Activated T-helper 17 cell treated with anti-CD3 and anti-CD28 coated beads, Interleukin-2, amount 50 U/mL, for 72 hours (primary cell): ENCODE data around the gene LRRC72. TPM values are rescaled to one million over a fixed set of nuclear protein-coding genes. Genes with fewer than 3 reads are reported as not detected.
A peak's percentile ranks its signal among the peaks of the same experiment; 100 is the strongest.
"Not testable (repeated sequence)": the region's sequence is repeated elsewhere in the genome, so short reads cannot be mapped to it uniquely, and the experiment has no call there.

Experiments used
- ATAC-seq: fragments of 150-1000 bp; cut with Tn5 transposase; replicated peaks from 2 replicates; pipeline ENCODE4 v1.10.0; 2021; ENCODE audit warnings: mild to moderate bottlenecking, moderate library complexity
- H3K27ac Mint-ChIP-seq: one replicate; pipeline ENCODE4 v1.8.0; 2022; ENCODE audit warnings: mixed read lengths
- H3K27me3 Mint-ChIP-seq: one replicate; pipeline ENCODE4 v1.8.0; 2022; ENCODE audit warnings: mixed read lengths
- H3K36me3 Mint-ChIP-seq: one replicate; pipeline ENCODE4 v1.8.0; 2022; ENCODE audit warnings: low read depth, mild to moderate bottlenecking, mixed read lengths
- H3K4me1 Mint-ChIP-seq: one replicate; pipeline ENCODE4 v1.8.0; 2022; ENCODE audit warnings: mixed read lengths
- H3K4me3 Mint-ChIP-seq: one replicate; pipeline ENCODE4 v1.8.0; 2022; ENCODE audit warnings: mild to moderate bottlenecking, mixed read lengths
- H3K9me3 Mint-ChIP-seq: one replicate; pipeline ENCODE4 v1.8.0; 2022; ENCODE audit warnings: mixed read lengths
- total RNA-seq, 2 donors: library from RNA; stranded (reverse); gene quantifications; one replicate each; pipeline ENCODE4 v1.2.3, GENCODE V29; 2022

LRRC72 gene
- total RNA-seq, result not detected

DNA sequence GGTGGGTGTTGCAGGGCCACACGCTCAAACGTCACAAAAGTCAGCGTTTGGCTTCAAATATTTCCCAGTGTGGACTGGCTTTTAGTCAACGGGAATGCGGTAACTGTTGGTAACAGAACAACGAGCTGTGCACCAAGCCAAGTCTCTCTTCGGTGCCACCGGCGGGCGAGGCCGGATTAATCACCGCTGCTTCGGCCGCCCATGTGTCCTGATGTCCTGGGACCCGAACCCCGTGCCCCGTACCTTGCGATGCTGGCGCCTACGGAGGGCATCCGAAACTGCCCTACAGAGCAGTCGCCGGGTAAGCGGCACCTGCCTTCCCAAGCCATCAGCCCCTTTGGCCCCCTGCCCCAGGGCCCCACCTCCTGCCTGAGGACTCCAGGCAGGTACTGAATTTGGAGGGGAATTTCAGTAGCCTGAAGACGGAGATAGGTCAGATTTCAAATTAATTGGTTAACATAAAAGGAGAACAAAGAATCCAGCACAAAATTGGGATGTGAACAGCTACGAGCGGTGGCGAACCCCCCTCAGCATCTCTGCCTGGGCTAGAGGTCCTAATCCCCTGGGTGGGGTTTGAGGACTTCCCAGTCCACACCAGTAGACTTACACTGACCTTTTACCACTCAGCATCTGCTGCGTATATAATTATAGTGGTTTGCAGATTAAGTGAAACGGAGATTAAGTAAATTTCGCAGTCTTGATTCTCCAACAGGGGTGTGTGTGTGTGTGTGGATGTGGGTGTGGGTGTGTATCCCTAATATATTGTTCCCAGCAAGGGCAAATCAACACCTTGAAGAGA lies at the start of gene LRRC72:
Gene LRRC72, plus strand, starts transcription at position 84 of the 799 bp plus-strand sequence. Its CDS starts 128 bp downstream, at position 212.
- Mint-ChIP-seq H3K9me3 (no peaks in the 10 kb centered on the region), H3K4me1 (no peaks in the 10 kb centered on the region), H3K27me3 (no peaks in the 10 kb centered on the region), H3K27ac (no peak within 1 kb of the TSS), H3K36me3 (no peaks in the 10 kb centered on the region), H3K4me3 (no peak within 1 kb of the TSS)
- no peak for ATAC-seq

DNA sequence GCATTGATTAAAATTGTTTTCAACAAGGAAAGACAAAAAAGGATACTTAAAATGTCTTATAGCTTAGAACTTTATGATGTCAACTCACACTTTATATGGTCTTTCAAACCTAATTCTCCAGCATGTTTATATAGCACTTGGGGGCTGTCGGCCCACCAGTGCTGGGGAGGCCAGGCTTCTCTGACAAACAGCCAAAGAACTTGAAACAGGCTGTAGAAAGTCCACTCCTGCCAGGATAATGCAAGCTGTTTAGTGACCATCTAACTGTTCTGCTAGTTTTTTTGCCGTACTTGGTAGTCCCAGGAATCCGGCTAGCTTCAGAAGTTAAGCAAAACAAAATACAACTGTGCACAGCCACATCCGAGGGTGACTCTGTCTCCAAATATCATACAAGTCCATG lies 47.5 kb upstream of the LRRC72 start:
- no peak overlapping the region for H3K27ac Mint-ChIP-seq
- H3K4me1 Mint-ChIP-seq, result no peaks in the 10 kb centered on the region
- no peaks in the 10 kb centered on the region for H3K27me3 Mint-ChIP-seq
- ATAC-seq, result no peak
- no peaks in the 10 kb centered on the region for H3K9me3 Mint-ChIP-seq
- no peaks in the 10 kb centered on the region for H3K36me3 Mint-ChIP-seq
- H3K4me3 Mint-ChIP-seq, result no peak overlapping the region

DNA sequence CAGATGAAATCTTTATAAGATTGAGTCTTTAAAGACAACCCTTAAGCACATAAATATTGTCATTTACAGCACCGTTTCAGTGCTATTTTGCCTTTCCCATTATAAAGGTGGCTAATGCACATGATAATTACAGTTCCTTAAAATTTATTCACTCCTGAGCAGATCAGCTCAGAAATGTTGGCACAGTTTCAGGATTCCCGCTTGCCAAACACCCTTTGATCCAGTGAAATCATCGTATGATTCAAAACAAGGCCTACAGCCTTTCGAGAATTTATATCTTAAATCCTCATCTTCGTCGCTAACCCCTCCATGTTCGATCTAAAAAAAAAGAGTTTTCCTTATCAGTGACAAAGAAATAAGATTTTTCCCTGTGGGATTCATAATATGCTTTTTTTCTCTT lies 47.0 kb upstream of the LRRC72 start:
- Mint-ChIP-seq H3K4me1 (no peaks in the 10 kb centered on the region), H3K27ac (no peak overlapping the region), H3K9me3 (no peaks in the 10 kb centered on the region), H3K27me3 (no peaks in the 10 kb centered on the region), H3K4me3 (no peak overlapping the region), H3K36me3 (no peaks in the 10 kb centered on the region)
- no peak for ATAC-seq

DNA sequence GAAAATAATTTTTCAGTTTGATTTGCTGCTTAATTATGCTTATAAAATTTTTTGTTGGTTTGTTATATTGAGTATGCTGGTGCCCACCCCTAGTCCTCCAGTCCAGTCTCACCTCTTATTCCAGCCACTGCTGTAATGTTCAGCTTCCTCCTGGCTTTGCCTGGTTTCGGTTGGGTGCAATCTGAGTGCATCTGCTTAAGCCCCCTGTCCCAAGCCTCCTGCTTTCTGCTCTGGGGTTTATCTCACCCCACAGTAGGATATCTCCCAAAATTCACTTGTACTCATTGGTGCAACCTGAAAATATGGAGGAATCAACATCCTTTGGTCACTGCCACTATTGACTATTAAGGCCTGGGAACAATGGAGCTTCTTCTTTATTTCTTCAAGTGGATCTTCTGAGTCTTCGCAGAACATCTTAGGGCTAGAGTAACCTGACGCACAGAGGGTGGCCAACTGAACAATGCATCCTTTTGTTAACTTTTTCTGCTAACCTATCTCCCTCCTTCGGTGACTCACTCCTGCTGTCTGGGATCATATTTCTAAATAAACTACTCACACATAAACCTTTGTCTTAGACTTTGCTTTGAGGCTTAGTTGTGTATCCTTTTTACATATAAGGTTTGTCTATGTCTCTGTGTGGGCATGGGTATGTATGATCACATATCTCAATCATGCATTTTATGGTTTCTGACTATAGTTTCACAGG lies 42.0 kb upstream of the LRRC72 start:
- ATAC-seq, result no peak
- Mint-ChIP-seq H3K4me3 (no peak overlapping the region), H3K4me1 (peaks cover 4% of the 10 kb centered on the region), H3K27ac (no peak overlapping the region), H3K36me3 (no peaks in the 10 kb centered on the region), H3K27me3 (no peaks in the 10 kb centered on the region), H3K9me3 (no peaks in the 10 kb centered on the region)

DNA sequence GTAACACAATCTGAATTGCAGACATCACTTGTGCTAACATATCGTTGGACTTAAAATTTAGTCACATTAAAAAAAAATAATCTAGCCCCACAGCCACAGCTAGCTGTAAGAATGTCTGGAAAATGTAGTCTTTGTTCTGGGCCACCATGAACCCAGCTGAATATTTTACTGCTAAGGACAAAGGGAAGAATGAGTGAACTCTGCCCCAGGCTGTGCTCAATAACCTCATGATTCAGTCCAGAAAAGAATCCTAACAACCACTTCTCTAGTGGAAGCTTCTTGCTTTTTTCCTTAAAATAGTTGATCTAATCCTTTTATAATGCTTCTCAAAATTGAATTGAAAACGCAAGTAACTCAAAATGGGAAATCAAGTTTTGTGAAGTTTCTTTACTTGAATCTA lies 35.5 kb upstream of the LRRC72 start:
- Mint-ChIP-seq H3K4me1 (peaks cover 4% of the 10 kb centered on the region), H3K4me3 (no peak overlapping the region), H3K27me3 (peaks cover 1% of the 10 kb centered on the region), H3K36me3 (no peaks in the 10 kb centered on the region), H3K9me3 (no peaks in the 10 kb centered on the region), H3K27ac (no peak overlapping the region)
- ATAC-seq, result no peak

DNA sequence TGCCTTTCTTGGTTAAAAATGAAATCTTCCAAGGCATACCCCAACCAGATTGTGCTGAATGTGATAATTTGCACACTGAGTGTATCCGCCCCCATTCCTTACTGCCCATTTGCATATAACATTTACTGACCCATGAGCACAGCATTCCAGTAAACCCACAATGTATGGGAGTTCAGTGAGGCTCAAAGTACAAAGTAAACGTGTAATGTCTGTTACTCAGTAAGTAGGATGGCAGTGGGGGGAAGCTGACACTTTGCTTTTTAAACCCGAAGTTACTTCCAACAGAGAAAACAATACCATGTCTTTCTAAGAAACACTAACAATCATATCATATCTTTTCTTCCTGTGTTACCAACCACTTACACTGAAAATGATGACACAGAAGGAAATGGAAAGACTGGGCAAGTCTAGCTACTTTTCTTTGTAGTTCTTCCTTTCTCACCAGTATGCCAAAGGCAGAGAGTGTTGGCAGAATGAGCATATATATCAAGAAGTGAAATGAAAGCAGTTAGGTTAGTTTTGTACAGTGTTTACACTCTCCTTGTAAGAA lies 34.0 kb upstream of the LRRC72 start:
- Mint-ChIP-seq H3K36me3 (no peaks in the 10 kb centered on the region), H3K27me3 (peaks cover 3% of the 10 kb centered on the region), H3K4me3 (no peak overlapping the region), H3K4me1 (no peaks in the 10 kb centered on the region), H3K27ac (no peak overlapping the region), H3K9me3 (no peaks in the 10 kb centered on the region)
- ATAC-seq, result peak; percentile 59

DNA sequence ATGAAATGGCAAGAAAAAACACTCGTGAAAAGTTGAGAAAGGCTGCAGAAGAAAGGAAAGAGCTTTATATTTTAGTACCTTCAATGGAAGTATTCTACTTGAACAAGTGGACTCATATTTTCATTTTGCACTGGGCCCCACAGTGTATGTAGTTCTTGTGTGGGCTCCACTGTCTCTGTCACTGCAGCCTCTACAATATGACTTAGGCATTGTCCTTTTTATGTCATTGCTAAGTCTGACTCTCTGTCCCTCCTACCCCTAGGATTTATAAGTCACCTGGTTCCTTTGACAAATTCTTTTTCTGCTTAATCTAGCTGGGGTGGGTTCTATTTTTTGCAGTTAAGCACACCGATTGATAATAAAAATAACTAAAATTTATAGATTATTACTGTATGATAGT lies 33.4 kb upstream of the LRRC72 start:
- H3K4me3 Mint-ChIP-seq, result no peak overlapping the region
- no peak for ATAC-seq
- no peak overlapping the region for H3K27ac Mint-ChIP-seq
- H3K9me3 Mint-ChIP-seq, result no peaks in the 10 kb centered on the region
- no peaks in the 10 kb centered on the region for H3K4me1 Mint-ChIP-seq
- H3K36me3 Mint-ChIP-seq, result no peaks in the 10 kb centered on the region
- peaks cover 3% of the 10 kb centered on the region for H3K27me3 Mint-ChIP-seq

DNA sequence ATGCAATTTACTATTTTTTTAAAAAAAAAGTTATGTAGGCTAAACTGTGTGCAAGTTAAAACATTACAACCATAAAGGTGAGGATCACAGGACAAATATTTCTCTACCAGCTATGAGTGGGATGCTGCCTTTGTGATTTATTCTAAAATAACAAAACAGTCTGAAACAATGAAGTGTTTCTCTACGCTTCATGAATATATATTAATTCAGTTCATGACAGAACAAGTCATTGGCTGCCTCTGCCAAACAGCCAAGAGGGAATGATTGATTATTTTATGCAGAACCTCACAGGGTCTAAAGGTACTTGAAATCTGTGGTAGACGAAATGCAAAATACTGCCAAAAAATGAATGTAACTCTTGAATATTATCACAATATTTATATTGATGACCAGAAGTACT lies 32.1 kb upstream of the LRRC72 start:
- H3K27ac Mint-ChIP-seq, result no peak overlapping the region
- H3K27me3 Mint-ChIP-seq, result peaks cover 3% of the 10 kb centered on the region
- H3K36me3 Mint-ChIP-seq, result no peaks in the 10 kb centered on the region
- no peak overlapping the region for H3K4me3 Mint-ChIP-seq
- no peak for ATAC-seq
- H3K9me3 Mint-ChIP-seq, result no peaks in the 10 kb centered on the region
- no peaks in the 10 kb centered on the region for H3K4me1 Mint-ChIP-seq

DNA sequence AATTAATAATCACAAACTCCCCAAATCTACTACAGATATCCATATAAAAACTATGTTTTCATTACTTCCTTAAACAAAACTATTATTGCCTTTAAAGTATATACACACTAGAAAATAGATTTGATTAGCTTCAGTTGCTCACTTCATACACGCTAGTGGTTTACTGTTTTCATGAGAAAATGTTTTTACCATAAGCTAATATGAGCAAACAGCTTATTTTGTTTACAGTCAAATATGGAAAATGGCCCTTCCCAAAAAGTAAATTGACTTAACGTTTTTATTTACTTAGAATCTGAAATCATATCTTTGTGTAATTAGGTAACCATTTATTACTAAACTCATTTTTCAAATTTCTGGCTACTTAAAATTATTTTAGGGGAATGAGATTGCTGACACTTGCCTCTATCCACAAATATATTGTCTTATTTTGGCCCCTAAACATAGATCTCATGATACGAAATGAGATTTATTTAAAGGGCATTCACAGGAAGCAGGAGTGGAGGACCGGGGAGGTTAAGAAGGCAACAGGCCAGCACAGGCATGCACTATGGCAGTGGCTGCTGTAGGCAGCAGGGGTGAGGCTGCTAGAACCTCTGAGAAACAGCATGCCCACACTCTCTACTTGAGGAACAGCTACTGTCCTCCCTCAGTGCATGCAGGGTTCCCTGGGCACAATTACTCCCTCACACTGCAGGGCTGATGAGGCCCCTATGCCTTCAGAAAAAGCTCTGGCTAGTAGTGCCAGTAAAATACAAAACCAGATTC lies 31.5 kb upstream of the LRRC72 start:
- Mint-ChIP-seq H3K27me3 (peaks cover 3% of the 10 kb centered on the region), H3K9me3 (no peaks in the 10 kb centered on the region), H3K4me1 (no peaks in the 10 kb centered on the region), H3K27ac (no peak overlapping the region), H3K4me3 (no peak overlapping the region), H3K36me3 (no peaks in the 10 kb centered on the region)
- ATAC-seq, result no peak

DNA sequence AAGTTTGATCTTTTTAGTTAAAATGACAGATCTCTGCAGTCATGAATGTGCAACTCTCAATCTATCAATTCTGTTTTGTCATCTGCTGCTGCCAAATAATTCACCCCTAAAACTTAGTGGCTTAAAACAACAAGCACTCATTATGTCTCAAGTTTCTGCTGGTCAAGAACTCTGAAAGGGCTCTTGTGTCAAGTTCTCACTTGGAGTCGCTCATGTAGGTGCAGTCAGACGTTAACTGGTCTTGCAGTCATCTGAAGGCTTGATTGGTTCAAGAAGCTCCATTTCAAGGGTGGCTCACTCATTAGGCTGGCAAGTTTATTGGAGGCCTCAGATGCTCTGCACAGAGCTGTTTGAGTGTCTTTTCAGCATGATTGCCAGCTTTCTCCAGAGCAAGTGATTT lies 28.5 kb upstream of the LRRC72 start:
- H3K36me3 Mint-ChIP-seq, result no peaks in the 10 kb centered on the region
- no peak overlapping the region for H3K4me3 Mint-ChIP-seq

DNA sequence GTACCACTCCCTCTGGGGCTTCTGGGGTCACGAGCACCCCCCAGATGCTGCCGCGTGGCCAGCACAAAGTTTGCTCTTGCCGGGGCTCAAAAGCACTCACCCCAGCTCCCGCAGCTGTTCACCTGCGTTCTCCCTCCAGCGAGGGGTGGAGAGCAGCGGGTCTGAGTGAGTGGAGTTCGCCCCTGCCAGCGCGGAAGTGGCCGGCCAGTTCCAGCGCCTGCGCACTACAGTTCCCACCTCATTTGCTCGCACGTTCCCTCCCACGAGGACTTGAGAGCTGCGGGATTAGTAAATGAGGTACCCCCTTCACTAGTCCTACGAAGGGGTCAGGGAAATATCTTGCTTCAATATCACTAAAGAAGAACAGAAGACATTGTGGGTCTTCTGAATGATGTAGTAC lies 24.3 kb upstream of the LRRC72 start:
- no peak for ATAC-seq
- H3K4me1 Mint-ChIP-seq, result no peaks in the 10 kb centered on the region
- no peaks in the 10 kb centered on the region for H3K9me3 Mint-ChIP-seq
- no peak overlapping the region for H3K27ac Mint-ChIP-seq
- no peaks in the 10 kb centered on the region for H3K36me3 Mint-ChIP-seq
- H3K4me3 Mint-ChIP-seq, result no peak overlapping the region
- H3K27me3 Mint-ChIP-seq, result no peaks in the 10 kb centered on the region

More for the DNA sequence above, 28.5 kb upstream of the LRRC72 start:
- Mint-ChIP-seq H3K9me3 (no peaks in the 10 kb centered on the region), H3K27ac (no peak overlapping the region), H3K4me1 (no peaks in the 10 kb centered on the region), H3K27me3 (peaks cover 3% of the 10 kb centered on the region)
- no peak for ATAC-seq

DNA sequence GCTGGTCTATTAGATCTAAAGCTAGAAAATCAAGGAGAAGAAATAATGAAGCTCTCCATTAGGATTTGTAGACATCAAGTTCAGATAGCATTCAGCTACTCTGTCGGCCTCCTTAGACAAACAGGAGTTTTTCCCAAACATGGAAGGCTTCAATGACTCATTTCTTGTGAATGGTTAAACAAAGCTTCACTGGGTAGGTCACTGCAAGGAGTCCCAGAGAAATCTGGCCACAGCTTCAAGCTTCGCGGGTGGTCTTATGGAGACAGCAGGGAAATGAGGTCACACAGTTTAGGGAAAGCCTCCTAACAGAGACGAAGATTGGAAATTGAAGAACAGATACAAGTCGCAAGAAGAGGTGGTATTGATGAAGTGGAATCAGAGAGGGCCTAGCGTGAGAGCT lies 22.6 kb upstream of the LRRC72 start:
- Mint-ChIP-seq H3K36me3 (no peaks in the 10 kb centered on the region), H3K4me1 (no peaks in the 10 kb centered on the region), H3K27me3 (peaks cover 5% of the 10 kb centered on the region), H3K27ac (no peak overlapping the region), H3K4me3 (no peak overlapping the region), H3K9me3 (peaks cover 3% of the 10 kb centered on the region)
- ATAC-seq, result no peak

DNA sequence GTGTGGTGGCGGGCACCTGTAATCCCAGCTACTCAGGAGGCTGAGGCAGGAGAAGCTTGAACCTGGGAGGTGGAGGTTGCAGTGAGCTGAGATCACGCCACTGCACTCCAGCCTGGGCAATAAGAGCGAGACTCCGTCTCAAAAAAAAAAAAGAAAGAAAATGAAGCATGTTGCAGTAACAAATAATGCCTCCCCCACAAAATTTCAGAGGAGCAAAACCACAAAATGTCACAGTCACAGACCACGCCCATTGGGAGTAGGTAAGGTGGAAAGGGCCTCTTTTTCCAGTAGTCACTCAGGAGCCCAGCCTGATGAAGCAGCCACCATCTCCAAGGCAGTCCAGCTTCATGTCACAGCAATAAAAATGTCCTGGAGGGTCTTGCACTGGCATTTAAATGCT lies 20.2 kb upstream of the LRRC72 start:
- ATAC-seq, H3K36me3 Mint-ChIP-seq, H3K27me3 Mint-ChIP-seq, H3K9me3 Mint-ChIP-seq, H3K27ac Mint-ChIP-seq, H3K4me3 Mint-ChIP-seq, H3K4me1 Mint-ChIP-seq: not testable (repeated sequence)

DNA sequence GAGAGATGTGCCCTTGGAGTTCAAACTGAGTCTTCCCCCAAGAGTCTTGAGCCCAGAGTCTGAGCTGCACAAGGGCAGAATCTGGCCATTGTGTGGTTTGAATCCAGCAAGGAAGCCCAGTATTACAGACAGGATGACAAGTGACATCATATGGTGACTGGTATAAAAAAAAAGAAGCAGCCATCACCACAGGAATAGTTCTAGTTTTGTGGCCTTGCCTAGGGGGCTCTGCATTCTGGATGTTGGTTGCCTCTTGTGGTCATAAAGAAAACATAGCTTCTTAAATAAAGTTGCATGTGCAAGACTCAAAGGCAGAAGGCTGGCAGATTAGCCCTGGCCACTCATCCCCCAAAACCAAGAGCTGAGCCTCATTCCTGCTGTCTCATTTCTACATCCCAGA lies 16.8 kb upstream of the LRRC72 start:
- Mint-ChIP-seq H3K36me3 (no peaks in the 10 kb centered on the region), H3K4me3 (no peak overlapping the region), H3K4me1 (no peaks in the 10 kb centered on the region), H3K27me3 (peaks cover 5% of the 10 kb centered on the region), H3K27ac (no peak overlapping the region), H3K9me3 (peaks cover 3% of the 10 kb centered on the region)
- ATAC-seq, result no peak
